Activated CD8-positive, alpha-beta memory T cell treated with anti-CD3 and anti-CD28 coated beads, Interleukin-2, amount 50 U/mL, for 24 hours (primary cell): ENCODE results near the gene SLC16A9.
"Not testable (repeated sequence)": the region's sequence is repeated elsewhere in the genome, so short reads cannot be mapped to it uniquely, and the experiment has no call there.

Experiments used
- DNase-seq: peaks from one replicate; pipeline ENCODE4 v3.0.0-alpha.2; 2020; ENCODE audit errors: extremely low read depth

SLC16A9 gene

DNA sequence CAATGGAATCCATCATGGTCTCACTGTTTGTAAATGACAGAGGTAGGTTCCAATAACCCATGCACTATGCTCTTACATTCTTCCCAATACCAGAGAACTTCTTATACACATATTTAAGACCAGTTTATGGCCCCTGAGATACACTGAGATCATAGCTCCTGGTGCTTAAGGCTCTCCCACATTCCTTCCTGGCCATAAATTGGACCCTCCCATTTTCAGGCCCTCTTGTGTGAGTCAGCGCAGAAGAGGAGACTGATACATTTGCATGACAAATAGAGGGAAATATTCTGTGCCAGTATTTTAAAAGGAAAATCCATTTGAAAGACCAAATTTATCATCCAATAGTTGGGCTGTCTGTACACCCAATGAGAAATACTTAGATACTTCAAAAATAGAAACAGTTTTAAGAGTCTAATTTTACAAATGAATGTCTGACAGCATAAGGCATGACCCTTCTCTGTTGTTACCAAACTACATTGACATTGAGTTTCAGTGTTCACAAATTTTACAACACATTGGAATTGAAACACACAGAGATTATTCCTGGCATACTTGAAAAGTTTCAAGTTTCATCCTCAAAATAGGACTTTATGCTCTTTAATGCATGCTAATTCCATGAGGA lies 35.3 kb downstream of the SLC16A9 start:
- no peak for DNase-seq

DNA sequence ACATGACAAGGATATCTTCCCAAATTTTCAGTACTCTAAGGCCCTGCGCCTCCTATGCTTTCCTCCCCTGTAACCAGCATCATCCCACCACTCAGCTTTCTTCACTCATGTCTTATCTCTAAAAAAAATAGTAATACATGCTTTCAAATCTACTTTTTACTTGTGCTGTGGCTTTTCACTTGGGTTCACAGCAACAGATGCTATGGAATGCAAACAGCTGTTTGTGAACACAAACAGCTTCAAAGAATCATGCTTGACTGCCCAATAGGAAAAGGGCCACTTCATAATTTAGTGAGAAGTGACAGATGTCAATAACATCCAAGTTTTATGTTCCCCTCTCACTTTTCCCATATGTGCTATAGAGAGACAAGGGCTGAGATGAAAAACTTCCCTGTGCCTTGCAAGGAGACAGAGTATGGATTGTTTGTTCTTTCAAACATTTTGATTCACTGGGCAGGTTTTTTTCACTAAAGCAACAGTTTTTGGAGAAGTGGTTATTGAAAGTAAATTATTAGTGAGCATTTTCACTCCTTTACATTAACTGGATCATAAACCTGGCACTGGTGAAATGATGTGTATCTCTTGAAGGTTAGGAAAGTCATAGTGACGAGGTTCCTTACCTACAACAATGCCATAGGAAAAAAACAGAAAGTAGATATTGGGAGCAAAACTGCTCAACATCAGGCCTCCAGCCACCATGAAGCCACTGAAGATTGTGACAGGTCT lies 37.3 kb downstream of the SLC16A9 start:
- DNase-seq: no peak

GRCh38 chr10:59670269-59670668 lies 39.4 kb downstream of the SLC16A9 start:
- no peak for DNase-seq

GRCh38 chr10:59668096-59668495 lies 41.6 kb downstream of the SLC16A9 start:
- no peak for DNase-seq

- no peak for DNase-seq
Measured at GRCh38 chr10:59666310-59666709, 43.3 kb downstream of the SLC16A9 start.

DNA sequence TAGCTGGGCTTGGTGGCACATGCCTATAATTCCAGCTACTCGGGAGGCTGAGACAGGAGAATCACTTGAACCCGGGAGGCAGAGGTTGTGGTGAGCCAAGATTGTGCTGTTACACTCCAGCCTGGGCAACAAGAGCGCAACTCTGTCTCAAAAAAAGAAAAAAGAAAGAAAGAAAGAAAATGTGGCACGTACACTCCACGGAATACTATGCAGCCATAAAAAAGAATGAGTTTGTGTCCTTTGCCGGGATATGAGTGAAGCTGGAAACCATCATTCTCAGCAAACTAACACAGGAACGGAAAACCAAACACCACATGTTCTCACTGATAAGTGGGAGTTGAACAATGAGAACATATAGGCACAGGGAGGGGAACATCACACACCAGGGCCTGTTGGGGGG lies 46.4 kb downstream of the SLC16A9 start:
- DNase-seq: not testable (repeated sequence)

DNA sequence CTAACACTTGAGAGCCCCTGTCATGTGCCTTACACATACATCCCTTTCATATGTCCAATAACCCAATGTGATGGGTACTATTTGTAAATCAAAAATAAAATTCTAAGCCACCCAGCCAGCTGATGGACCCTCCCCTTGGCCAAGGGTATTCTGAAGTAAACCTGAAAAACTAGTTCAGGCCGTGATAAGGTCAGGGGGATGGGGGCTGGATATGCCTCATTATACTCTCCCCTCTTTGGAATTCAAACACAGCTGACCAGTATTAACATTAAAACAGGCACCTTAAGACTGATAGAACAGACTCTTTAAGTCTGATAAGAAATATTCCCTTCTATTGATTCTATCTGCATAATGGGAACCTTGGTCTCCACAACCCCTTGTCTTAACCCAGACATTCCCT lies 51.9 kb downstream of the SLC16A9 start:
- DNase-seq: no peak

DNA sequence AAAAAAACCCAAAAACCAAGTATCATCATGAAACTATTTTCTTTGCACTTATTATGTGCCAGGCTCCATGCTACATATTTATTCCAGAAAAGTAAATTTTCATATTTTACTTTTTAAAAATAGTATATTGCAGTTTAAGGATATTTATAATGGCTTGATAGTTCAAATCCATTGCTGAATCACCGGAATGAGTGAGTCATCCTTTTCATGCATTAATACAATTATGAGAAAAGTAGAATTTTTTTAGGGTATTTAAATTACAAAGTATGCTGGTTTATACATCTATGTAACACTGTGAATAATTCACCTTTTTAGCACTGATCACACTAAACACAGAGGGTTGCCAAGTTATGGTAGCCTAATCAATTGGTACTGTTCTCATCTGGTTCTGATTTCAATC lies 54.3 kb downstream of the SLC16A9 start:
- DNase-seq: no peak

DNA sequence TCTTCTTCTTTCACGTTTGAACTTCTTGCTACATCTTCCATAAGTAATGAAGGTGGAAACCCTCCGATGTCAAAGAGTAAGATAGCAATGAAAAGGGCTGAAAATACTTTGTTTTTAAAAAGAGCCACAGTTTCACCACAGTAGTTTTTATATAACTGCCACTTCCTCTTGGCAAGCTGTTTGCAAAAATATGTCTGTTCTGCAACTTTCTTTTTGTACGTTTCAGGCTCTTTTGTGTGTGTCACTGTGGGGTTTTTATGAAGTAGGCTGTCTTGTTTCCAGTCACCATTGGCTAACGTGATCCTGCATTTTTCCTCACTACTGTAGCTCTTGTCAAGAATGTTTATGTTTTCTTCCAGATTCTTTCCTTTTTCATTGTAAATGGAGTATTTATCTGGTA lies 55.6 kb downstream of the SLC16A9 start:
- no peak for DNase-seq

GRCh38 chr10:59651902-59652301 lies 57.7 kb downstream of the SLC16A9 start:
- DNase-seq: no peak

DNA sequence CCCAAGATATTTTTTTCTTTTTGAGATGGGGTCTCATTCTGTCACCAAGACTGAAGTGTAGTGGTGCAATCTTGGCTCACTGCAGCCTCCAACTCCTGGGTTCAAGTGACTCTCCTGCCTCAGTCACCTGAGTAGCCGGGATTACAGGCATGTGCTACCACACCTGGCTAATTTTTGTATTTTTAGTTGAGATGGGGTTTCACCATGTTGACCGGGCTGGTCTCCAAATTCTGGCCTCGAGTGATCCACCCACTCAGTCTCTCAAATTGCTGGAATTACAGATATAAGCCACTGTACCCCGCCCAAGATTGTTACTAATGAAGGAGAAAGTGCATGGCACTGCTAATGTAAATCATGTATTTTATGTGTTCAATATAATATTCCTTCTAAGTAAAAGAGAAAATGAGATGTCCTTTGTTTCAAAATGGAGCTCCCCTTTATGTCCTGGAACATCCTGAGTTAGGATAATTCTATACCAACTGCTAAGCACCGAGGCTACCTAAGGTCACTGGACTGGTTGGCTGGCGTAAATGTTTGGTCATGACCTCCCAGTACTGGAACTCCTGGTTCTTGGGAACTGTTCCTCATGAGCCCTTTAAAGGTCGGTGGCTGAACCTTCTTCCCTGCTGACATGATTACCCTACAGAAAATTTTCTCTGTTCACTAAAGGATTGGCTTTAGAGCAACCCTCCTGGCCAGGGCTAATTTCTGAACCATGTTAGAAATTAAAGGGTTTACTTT lies 59.9 kb downstream of the SLC16A9 start:
- no peak for DNase-seq

- no peak for DNase-seq
Measured at GRCh38 chr10:59648711-59649201, 60.9 kb downstream of the SLC16A9 start.

- no peak for DNase-seq
Measured at GRCh38 chr10:59644841-59645240, 64.8 kb downstream of the SLC16A9 start.

- DNase-seq: not testable (repeated sequence)
Measured at GRCh38 chr10:59641688-59642087, 68.0 kb downstream of the SLC16A9 start.

DNA sequence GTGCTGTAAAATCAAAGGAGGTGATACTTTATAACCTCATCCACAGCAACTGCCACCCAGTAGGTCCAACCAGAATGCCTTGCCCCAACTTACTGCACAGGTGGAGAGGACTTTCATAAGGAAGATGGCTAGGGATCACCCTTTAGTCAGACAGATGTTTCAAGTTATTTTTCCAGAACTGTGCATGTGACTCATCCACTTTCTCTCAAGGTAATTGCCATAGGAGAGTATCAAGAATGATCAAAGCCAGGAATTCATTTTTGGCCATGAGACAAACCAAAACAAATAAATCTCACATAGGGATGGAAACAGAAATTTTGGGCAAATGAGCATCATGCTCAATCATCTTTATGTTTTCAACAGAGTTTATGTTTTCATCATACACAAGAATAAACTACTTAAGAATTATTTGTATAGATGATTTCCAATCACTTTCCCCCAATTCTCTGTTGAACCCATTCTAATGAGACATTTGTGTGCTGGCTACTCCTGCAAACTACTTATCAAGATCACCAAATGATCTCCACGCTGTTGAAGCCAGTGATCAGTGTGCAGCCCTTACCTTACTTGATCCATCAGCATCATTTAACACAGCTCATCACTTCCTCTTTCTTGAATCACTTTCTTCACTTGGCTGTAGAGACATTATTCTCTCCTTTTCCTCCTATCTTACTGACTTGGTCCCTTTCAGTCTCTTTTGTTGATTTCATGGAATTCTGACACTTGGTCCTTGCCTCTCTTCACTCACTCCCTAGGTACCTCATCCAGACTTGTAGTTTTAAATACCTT lies 74.0 kb downstream of the SLC16A9 start:
- no peak for DNase-seq

GRCh38 chr10:59634102-59634501 lies 75.5 kb downstream of the SLC16A9 start:
- DNase-seq: no peak

GRCh38 chr10:59633063-59633462 lies 76.6 kb downstream of the SLC16A9 start:
- no peak for DNase-seq

GRCh38 chr10:59631882-59632807 lies 77.5 kb downstream of the SLC16A9 start:
- no peak for DNase-seq

GRCh38 chr10:59631237-59631636 lies 78.4 kb downstream of the SLC16A9 start:
- no peak for DNase-seq

GRCh38 chr10:59628965-59629364 lies 80.7 kb downstream of the SLC16A9 start:
- DNase-seq: no peak

- DNase-seq: no peak
Measured at GRCh38 chr10:59628456-59628855, 81.2 kb downstream of the SLC16A9 start.
